Measurements from ENCODE around the gene FUBP3.

DNA sequence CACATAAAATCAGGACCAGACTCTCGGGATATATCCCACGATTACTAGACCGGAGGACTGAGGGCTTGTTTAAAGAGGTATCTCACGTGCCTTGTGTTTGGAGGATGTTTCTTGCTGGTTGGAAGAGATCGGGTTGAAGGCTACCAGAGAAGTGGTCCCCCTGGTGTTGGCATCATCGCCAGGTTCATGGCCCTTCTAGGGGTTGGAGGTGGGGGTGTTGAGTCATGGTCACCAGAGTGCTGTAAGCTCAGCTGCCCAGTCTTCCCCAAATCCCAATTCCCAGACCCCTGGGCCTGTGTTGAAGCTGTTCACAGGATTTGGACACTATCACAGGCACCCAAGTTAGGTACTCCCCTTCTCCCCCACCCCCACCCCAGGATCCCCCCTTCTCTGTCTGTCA, 55.9 kb downstream of the FUBP3 start:
- TF ChIP-seq, protein P1, sequence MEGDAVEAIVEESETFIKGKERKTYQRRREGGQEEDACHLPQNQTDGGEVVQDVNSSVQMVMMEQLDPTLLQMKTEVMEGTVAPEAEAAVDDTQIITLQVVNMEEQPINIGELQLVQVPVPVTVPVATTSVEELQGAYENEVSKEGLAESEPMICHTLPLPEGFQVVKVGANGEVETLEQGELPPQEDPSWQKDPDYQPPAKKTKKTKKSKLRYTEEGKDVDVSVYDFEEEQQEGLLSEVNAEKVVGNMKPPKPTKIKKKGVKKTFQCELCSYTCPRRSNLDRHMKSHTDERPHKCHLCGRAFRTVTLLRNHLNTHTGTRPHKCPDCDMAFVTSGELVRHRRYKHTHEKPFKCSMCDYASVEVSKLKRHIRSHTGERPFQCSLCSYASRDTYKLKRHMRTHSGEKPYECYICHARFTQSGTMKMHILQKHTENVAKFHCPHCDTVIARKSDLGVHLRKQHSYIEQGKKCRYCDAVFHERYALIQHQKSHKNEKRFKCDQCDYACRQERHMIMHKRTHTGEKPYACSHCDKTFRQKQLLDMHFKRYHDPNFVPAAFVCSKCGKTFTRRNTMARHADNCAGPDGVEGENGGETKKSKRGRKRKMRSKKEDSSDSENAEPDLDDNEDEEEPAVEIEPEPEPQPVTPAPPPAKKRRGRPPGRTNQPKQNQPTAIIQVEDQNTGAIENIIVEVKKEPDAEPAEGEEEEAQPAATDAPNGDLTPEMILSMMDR (IDR thresholded peaks at IDR 0.05), result no peak
- TF ChIP-seq POLR2A (IDR thresholded peaks at IDR 0.05), result no peak

All from thyroid gland (tissue), 4 donors.